ENCODE data around the gene RAB22A. TPM values are rescaled to one million over a fixed set of nuclear protein-coding genes. Genes with fewer than 3 reads are reported as not detected.

The RAB22A gene
- total RNA-seq, 1 donor from 2014 or later = 24.2 TPM

DNA sequence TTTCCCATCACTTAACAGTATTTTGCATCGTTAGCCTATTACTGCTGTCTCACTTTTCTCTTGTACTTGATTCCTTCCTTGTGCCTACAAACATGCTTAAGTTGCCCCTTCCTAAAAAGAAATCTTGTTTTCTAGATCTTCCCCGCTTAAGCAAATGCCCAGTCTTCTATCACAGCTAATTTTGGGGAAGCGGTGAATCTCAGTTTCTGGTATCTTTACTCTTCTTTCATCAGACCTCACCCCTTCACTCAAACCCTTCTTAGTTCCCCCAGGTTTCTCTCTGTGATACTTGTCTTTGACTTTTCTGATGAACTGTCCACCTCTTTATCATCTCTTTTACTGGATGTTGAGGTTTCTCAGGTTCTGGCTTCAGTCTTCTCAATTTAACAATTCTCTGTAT, 93.8 kb downstream of the RAB22A start:
- DNase-seq = no peak
- intact Hi-C loops (cut with DNase I) = no loop called here
- H3K36me3 ChIP-seq = no peaks in the 10 kb centered on the region
- H3K27me3 ChIP-seq = no peaks in the 10 kb centered on the region
- no peak for ATAC-seq
- H3K9me3 ChIP-seq = no peaks in the 10 kb centered on the region
- no peak for TF ChIP-seq CTCF (IDR thresholded peaks at IDR 0.05)
- H3K27ac ChIP-seq = no peak overlapping the region
- H3K4me3 ChIP-seq = no peak overlapping the region
- H3K4me1 ChIP-seq = peaks cover 33% of the 10 kb centered on the region

- Histone ChIP-seq H3K36me3 (no peaks in the 10 kb centered on the region), H3K4me1 (peaks cover 46% of the 10 kb centered on the region), H3K4me3 (no peak overlapping the region), H3K9me3 (no peaks in the 10 kb centered on the region), H3K27me3 (no peaks in the 10 kb centered on the region), H3K27ac (no peak overlapping the region)
- intact Hi-C loops (cut with DNase I) = no loop called here
- DNase-seq (no peak), ATAC-seq (no peak)
- TF ChIP-seq CTCF (IDR thresholded peaks at IDR 0.05) = no peak
These were observed 96.2 kb downstream of the RAB22A start for GRCh38 chr20:58405504-58406291.

- Histone ChIP-seq H3K9me3 (no peaks in the 10 kb centered on the region), H3K27me3 (no peaks in the 10 kb centered on the region), H3K4me3 (no peak overlapping the region), H3K36me3 (no peaks in the 10 kb centered on the region), H3K27ac (no peak overlapping the region), H3K4me1 (peaks cover 38% of the 10 kb centered on the region)
- intact Hi-C loops (cut with DNase I) = no loop called here
- TF ChIP-seq CTCF (IDR thresholded peaks at IDR 0.05) = no peak
- DNase-seq (no peak), ATAC-seq (no peak)
These were observed 97.0 kb downstream of the RAB22A start for GRCh38 chr20:58406422-58407001.

GRCh38 chr20:58407201-58407873, 97.8 kb downstream of the RAB22A start:
- Histone ChIP-seq H3K27ac (no peak overlapping the region), H3K36me3 (no peaks in the 10 kb centered on the region), H3K27me3 (no peaks in the 10 kb centered on the region), H3K9me3 (no peaks in the 10 kb centered on the region), H3K4me3 (no peak overlapping the region), H3K4me1 (peaks cover 38% of the 10 kb centered on the region)
- DNase-seq = no peak
- intact Hi-C loops (cut with DNase I) = no loop called here
- no peak for ATAC-seq
- no peak for TF ChIP-seq CTCF (IDR thresholded peaks at IDR 0.05)

GRCh38 chr20:58407966-58408557, 98.5 kb downstream of the RAB22A start:
- ATAC-seq (no peak), DNase-seq (no peak)
- Histone ChIP-seq H3K27me3 (no peaks in the 10 kb centered on the region), H3K27ac (no peak overlapping the region), H3K9me3 (no peaks in the 10 kb centered on the region), H3K4me1 (peaks cover 38% of the 10 kb centered on the region), H3K4me3 (no peak overlapping the region), H3K36me3 (no peaks in the 10 kb centered on the region)
- intact Hi-C loops (cut with DNase I) = no loop called here
- no peak for TF ChIP-seq CTCF (IDR thresholded peaks at IDR 0.05)

Measured in upper lobe of right lung (tissue), 1 donor.